ENCODE measurements around the gene TMEM273.

The TMEM273 gene

GRCh38 chr10:49187950-49188761 is at the start of gene TMEM273:
Gene TMEM273, minus strand, starts transcription at chr10:49188391. Its CDS starts 55 bp downstream, at chr10:49188336.
- DNase-seq (ENCODE audit: extremely low read depth, insufficient read length): no peak
- Histone ChIP-seq H3K36me3 (ENCODE audit: control insufficient read depth, insufficient read depth, low read length) (no peaks in the 10 kb centered on the region), H3K27me3 (replicated peaks; ENCODE audit: control insufficient read depth, insufficient read depth, low read length) (no peaks in the 10 kb centered on the region), H3K4me3 (replicated peaks; ENCODE audit: low read depth, low read length) (peak within 1 kb of the TSS; percentile 52)
- no peak for TF ChIP-seq CTCF (IDR thresholded peaks at IDR 0.05; ENCODE audit: insufficient read depth, low read length, poor library complexity, severe bottlenecking)

- TF ChIP-seq CTCF (IDR thresholded peaks at IDR 0.05; ENCODE audit: insufficient read depth, low read length, poor library complexity, severe bottlenecking): no peak
- no peak for DNase-seq (ENCODE audit: extremely low read depth, insufficient read length)
- H3K4me3 ChIP-seq (replicated peaks; ENCODE audit: low read depth, low read length): no peak overlapping the region
- peaks cover 3% of the 10 kb centered on the region; the same call in 1 of the 2 replicates for H3K27me3 ChIP-seq (replicated peaks; ENCODE audit: control insufficient read depth, insufficient read depth, low read length)
- no peaks in the 10 kb centered on the region for H3K36me3 ChIP-seq (ENCODE audit: control insufficient read depth, insufficient read depth, low read length)
These were observed 49.8 kb upstream of the TMEM273 start for GRCh38 chr10:49237985-49238384.

- no peak overlapping the region for H3K4me3 ChIP-seq (replicated peaks; ENCODE audit: low read depth, low read length)
- H3K27me3 ChIP-seq (replicated peaks; ENCODE audit: control insufficient read depth, insufficient read depth, low read length): peaks cover 3% of the 10 kb centered on the region
- no peaks in the 10 kb centered on the region for H3K36me3 ChIP-seq (ENCODE audit: control insufficient read depth, insufficient read depth, low read length)
- DNase-seq (ENCODE audit: extremely low read depth, insufficient read length): no peak
- TF ChIP-seq CTCF (IDR thresholded peaks at IDR 0.05; ENCODE audit: insufficient read depth, low read length, poor library complexity, severe bottlenecking): no peak
These were observed 47.2 kb upstream of the TMEM273 start for GRCh38 chr10:49235392-49235791.

- no peak overlapping the region for H3K4me3 ChIP-seq (replicated peaks; ENCODE audit: low read depth, low read length)
- H3K27me3 ChIP-seq (replicated peaks; ENCODE audit: control insufficient read depth, insufficient read depth, low read length): peaks cover 1% of the 10 kb centered on the region; the same call in 1 of the 2 replicates
- no peak for DNase-seq (ENCODE audit: extremely low read depth, insufficient read length)
- no peak for TF ChIP-seq CTCF (IDR thresholded peaks at IDR 0.05; ENCODE audit: insufficient read depth, low read length, poor library complexity, severe bottlenecking)
- H3K36me3 ChIP-seq (ENCODE audit: control insufficient read depth, insufficient read depth, low read length): no peaks in the 10 kb centered on the region
These were observed 43.1 kb upstream of the TMEM273 start for GRCh38 chr10:49231086-49231820.

GRCh38 chr10:49230004-49230403 is 41.8 kb upstream of the TMEM273 start:
- no peak for TF ChIP-seq CTCF (IDR thresholded peaks at IDR 0.05; ENCODE audit: insufficient read depth, low read length, poor library complexity, severe bottlenecking)
- no peak for DNase-seq (ENCODE audit: extremely low read depth, insufficient read length)
- Histone ChIP-seq H3K4me3 (replicated peaks; ENCODE audit: low read depth, low read length) (no peak overlapping the region), H3K27me3 (replicated peaks; ENCODE audit: control insufficient read depth, insufficient read depth, low read length) (peaks cover 1% of the 10 kb centered on the region), H3K36me3 (ENCODE audit: control insufficient read depth, insufficient read depth, low read length) (no peaks in the 10 kb centered on the region)
